ENCODE results near the gene DMPK. TPM values are rescaled to one million over a fixed set of nuclear protein-coding genes. Genes with fewer than 3 reads are reported as not detected.

DMPK gene
- total RNA-seq, 1 experiment from 2014 or later: 28.1 TPM

DNA sequence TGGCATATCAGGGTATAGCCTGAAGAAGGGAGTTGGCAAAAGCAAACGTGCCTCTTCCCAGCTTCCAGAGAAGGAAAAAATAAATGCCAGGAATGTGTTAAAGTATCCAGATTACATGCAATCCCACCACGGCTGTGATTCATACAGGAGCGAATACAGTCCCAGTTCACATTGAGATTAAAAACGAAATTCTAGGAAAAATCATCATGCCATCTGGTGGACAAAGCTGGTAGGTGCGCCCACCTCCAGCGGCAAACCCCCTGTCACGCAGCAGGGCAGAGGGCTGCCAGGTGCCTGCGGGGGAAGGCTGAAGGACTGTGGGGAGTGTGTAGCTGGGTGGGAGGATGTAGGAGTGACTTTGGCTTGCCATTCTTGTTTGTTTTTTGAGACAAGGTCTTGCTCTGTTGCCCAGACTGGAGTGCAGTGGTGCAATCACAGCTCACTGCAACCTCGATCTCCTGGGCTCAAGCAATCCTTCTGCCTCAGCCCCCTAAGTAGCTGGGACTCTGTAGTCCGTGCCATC, 16.8 kb upstream of the DMPK start:
- Histone ChIP-seq H3K4me1 (no peaks in the 10 kb centered on the region), H3K4me3 (ENCODE audit: low read depth, low read length) (no peak overlapping the region), H3K9me3 (no peaks in the 10 kb centered on the region), H3K36me3 (ENCODE audit: control insufficient read depth, insufficient read depth, low read length) (no peaks in the 10 kb centered on the region), H3K27me3 (replicated peaks; ENCODE audit: control insufficient read depth, insufficient read depth, low read length) (no peaks in the 10 kb centered on the region)
- no TSS peak for BruUV-seq (replicated peaks)
- Mint-ChIP-seq H3K9me3 (ENCODE audit: unreplicated experiment) (no peaks in the 10 kb centered on the region), H3K4me1 (ENCODE audit: low read depth, unreplicated experiment) (peaks cover 6% of the 10 kb centered on the region), H3K4me3 (ENCODE audit: unreplicated experiment) (peak overlapping the region; percentile 4), H3K27ac (ENCODE audit: unreplicated experiment) (no peak overlapping the region), H3K36me3 (ENCODE audit: insufficient read depth, unreplicated experiment) (no peaks in the 10 kb centered on the region), H3K27me3 (ENCODE audit: insufficient read depth, unreplicated experiment) (no peaks in the 10 kb centered on the region)
- POLR2A ChIA-PET: interaction anchor here (1.3 kb wide), 1 partner anchor 30 kb away, joined by 8 read pairs; the partner anchor contains the start of gene SIX5
- peak in 1 of 2 experiments; percentile 79 for DNase-seq
- CTCF ChIA-PET: interaction anchor here (0.6 to 3.8 kb wide), 13 partner anchors 12 to 68 kb away, joined by 3 to 82 read pairs (median 7); partner anchors contain the start of genes DMPK, FBXO46, FOXA3 and SIX5
- TF ChIP-seq, protein P1, sequence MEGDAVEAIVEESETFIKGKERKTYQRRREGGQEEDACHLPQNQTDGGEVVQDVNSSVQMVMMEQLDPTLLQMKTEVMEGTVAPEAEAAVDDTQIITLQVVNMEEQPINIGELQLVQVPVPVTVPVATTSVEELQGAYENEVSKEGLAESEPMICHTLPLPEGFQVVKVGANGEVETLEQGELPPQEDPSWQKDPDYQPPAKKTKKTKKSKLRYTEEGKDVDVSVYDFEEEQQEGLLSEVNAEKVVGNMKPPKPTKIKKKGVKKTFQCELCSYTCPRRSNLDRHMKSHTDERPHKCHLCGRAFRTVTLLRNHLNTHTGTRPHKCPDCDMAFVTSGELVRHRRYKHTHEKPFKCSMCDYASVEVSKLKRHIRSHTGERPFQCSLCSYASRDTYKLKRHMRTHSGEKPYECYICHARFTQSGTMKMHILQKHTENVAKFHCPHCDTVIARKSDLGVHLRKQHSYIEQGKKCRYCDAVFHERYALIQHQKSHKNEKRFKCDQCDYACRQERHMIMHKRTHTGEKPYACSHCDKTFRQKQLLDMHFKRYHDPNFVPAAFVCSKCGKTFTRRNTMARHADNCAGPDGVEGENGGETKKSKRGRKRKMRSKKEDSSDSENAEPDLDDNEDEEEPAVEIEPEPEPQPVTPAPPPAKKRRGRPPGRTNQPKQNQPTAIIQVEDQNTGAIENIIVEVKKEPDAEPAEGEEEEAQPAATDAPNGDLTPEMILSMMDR (IDR thresholded peaks at IDR 0.05; ENCODE audit: insufficient read depth in 1 of 2, low read depth in 1 of 2, low read length in 1 of 2, severe bottlenecking in 1 of 2, unreplicated experiment in 1 of 2): peak; percentile 76 to 85
- intact Hi-C loops (cut with micrococcal nuclease; ENCODE audit: unreplicated experiment): loop anchor here (1.0 kb wide), 1 partner anchor 29 kb away; no protein-coding TSS in a partner anchor

DNA sequence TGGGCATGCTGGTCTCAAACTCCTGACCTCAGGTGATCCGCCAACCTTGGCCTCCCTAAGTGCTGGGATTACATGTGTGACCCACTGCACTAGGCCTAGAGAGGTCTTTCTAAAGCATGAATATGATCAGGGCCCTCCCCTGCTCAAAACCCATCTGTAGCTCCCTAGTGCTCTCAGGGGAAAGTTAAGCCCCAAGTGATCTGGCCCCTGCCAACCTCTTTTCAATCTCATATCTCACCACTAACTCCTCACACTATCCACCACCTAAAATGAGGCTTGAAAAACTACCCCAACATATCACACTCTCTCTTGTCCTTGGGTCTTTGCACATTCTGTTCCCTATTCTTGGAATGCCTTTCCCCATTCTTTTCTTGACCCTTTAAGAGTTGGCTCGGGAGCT, 12.3 kb upstream of the DMPK start:
- ChIA-PET POLR2A (interaction anchor here (0.6 kb wide), 1 partner anchor 24 kb away, joined by 5 read pairs; no protein-coding TSS in a partner anchor), CTCF (interaction anchor here (1.2 kb wide), 1 partner anchor 22 kb away, joined by 4 read pairs; no protein-coding TSS in a partner anchor)
- DNase-seq: no peak
- no TSS peak for BruUV-seq (replicated peaks)
- peaks cover 35% of the 10 kb centered on the region for H3K36me3 Mint-ChIP-seq (ENCODE audit: insufficient read depth, unreplicated experiment)
- H3K9me3 Mint-ChIP-seq (ENCODE audit: unreplicated experiment): no peaks in the 10 kb centered on the region
- TF ChIP-seq, protein P1 (IDR thresholded peaks at IDR 0.05; ENCODE audit: insufficient read depth in 1 of 2, low read depth in 1 of 2, low read length in 1 of 2, severe bottlenecking in 1 of 2, unreplicated experiment in 1 of 2): no peak
- no peaks in the 10 kb centered on the region for H3K27me3 Mint-ChIP-seq (ENCODE audit: insufficient read depth, unreplicated experiment)
- peaks cover 30% of the 10 kb centered on the region for H3K4me1 Mint-ChIP-seq (ENCODE audit: low read depth, unreplicated experiment)
- Histone ChIP-seq H3K27me3 (replicated peaks; ENCODE audit: control insufficient read depth, insufficient read depth, low read length) (no peaks in the 10 kb centered on the region), H3K4me3 (ENCODE audit: low read depth, low read length) (no peak overlapping the region), H3K9me3 (no peaks in the 10 kb centered on the region), H3K36me3 (ENCODE audit: control insufficient read depth, insufficient read depth, low read length) (no peaks in the 10 kb centered on the region), H3K4me1 (peaks cover 3% of the 10 kb centered on the region; the same call in 1 of the 2 replicates)
- H3K4me3 Mint-ChIP-seq (ENCODE audit: unreplicated experiment): no peak overlapping the region
- H3K27ac Mint-ChIP-seq (ENCODE audit: unreplicated experiment): no peak overlapping the region
- intact Hi-C loops (cut with micrococcal nuclease; ENCODE audit: unreplicated experiment): no loop called here

DNA sequence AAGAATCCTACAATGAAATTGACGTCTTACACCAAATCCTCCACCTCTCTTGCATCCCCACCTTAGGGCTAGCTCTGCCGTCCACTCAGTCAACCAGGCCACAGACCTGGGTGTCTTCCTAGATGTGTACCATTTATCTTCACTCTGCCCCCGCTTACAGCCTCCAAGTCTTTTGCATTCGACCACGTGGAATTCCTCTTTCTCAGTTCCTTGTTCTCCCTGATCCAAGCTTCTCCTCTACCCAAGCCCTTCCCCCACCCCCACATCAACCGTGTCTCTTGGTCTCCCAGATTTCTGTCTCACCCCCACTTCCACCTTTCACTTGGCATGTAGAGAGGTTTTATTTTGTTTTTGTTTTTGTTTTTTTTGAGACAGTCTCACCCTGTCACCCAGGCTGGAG, 11.6 kb upstream of the DMPK start:
- Mint-ChIP-seq H3K4me1 (ENCODE audit: low read depth, unreplicated experiment) (peaks cover 25% of the 10 kb centered on the region), H3K9me3 (ENCODE audit: unreplicated experiment) (no peaks in the 10 kb centered on the region), H3K36me3 (ENCODE audit: insufficient read depth, unreplicated experiment) (peaks cover 42% of the 10 kb centered on the region), H3K27me3 (ENCODE audit: insufficient read depth, unreplicated experiment) (no peaks in the 10 kb centered on the region), H3K27ac (ENCODE audit: unreplicated experiment) (peak overlapping the region; percentile 77), H3K4me3 (ENCODE audit: unreplicated experiment) (peak overlapping the region; percentile 67)
- POLR2A ChIA-PET: no interaction called here
- Histone ChIP-seq H3K36me3 (ENCODE audit: control insufficient read depth, insufficient read depth, low read length) (0 out of 2 replicates have a peak, but pooled peaks cover 2% of the 10 kb centered on the region), H3K4me1 (peaks cover 3% of the 10 kb centered on the region; the same call in 1 of the 2 replicates), H3K27me3 (replicated peaks; ENCODE audit: control insufficient read depth, insufficient read depth, low read length) (no peaks in the 10 kb centered on the region), H3K9me3 (no peaks in the 10 kb centered on the region), H3K4me3 (ENCODE audit: low read depth, low read length) (no peak overlapping the region)
- no TSS peak for BruUV-seq (replicated peaks)
- intact Hi-C loops (cut with micrococcal nuclease; ENCODE audit: unreplicated experiment): no loop called here
- CTCF ChIA-PET: no interaction called here
- TF ChIP-seq, protein P1 (IDR thresholded peaks at IDR 0.05; ENCODE audit: insufficient read depth in 1 of 2, low read depth in 1 of 2, low read length in 1 of 2, severe bottlenecking in 1 of 2, unreplicated experiment in 1 of 2): no peak
- DNase-seq: no peak

Measured in Caco-2 (cell line).